ENCODE measurements around the gene TMEM86B.
"Not testable (repeated sequence)": the region's sequence is repeated elsewhere in the genome, so short reads cannot be mapped to it uniquely, and the experiment has no call there.

TMEM86B gene

GRCh38 chr19:55226273-55226672 lies 2.3 kb downstream of the TMEM86B start:
- intact Hi-C loops (cut with micrococcal nuclease) = no loop called here
- H3K27ac Mint-ChIP-seq = no peak overlapping the region

GRCh38 chr19:55225415-55225958 lies 3.1 kb downstream of the TMEM86B start:
- no peak overlapping the region for H3K27ac Mint-ChIP-seq
- peaks cover 85% of the 10 kb centered on the region for H3K36me3 Mint-ChIP-seq (ENCODE audit: low read depth)
- intact Hi-C loops (cut with micrococcal nuclease) = no loop called here
- no peaks in the 10 kb centered on the region for H3K27me3 Mint-ChIP-seq
- H3K9me3 Mint-ChIP-seq = peaks cover 10% of the 10 kb centered on the region
- H3K4me1 Mint-ChIP-seq (ENCODE audit: low read depth) = peaks cover 9% of the 10 kb centered on the region
- H3K4me3 Mint-ChIP-seq = no peak overlapping the region

More at GRCh38 chr19:55226273-55226672, 2.3 kb downstream of the TMEM86B start:
- H3K4me1 Mint-ChIP-seq (ENCODE audit: low read depth) = peaks cover 9% of the 10 kb centered on the region
- H3K27me3 Mint-ChIP-seq = no peaks in the 10 kb centered on the region
- peaks cover 85% of the 10 kb centered on the region for H3K36me3 Mint-ChIP-seq (ENCODE audit: low read depth)
- H3K4me3 Mint-ChIP-seq = no peak overlapping the region
- H3K9me3 Mint-ChIP-seq = peaks cover 2% of the 10 kb centered on the region

- Mint-ChIP-seq H3K4me1 (ENCODE audit: low read depth) (peaks cover 14% of the 10 kb centered on the region), H3K36me3 (ENCODE audit: low read depth) (peaks cover 84% of the 10 kb centered on the region), H3K9me3 (peaks cover 15% of the 10 kb centered on the region)
- H3K4me3 Mint-ChIP-seq; H3K27ac Mint-ChIP-seq; H3K27me3 Mint-ChIP-seq; intact Hi-C loops (cut with micrococcal nuclease): not testable (repeated sequence)
Measured at GRCh38 chr19:55224679-55225414, 3.7 kb downstream of the TMEM86B start.

- Mint-ChIP-seq H3K27ac (no peak overlapping the region), H3K4me1 (ENCODE audit: low read depth) (peaks cover 14% of the 10 kb centered on the region), H3K36me3 (ENCODE audit: low read depth) (peaks cover 77% of the 10 kb centered on the region), H3K9me3 (peaks cover 15% of the 10 kb centered on the region), H3K27me3 (no peaks in the 10 kb centered on the region), H3K4me3 (no peak overlapping the region)
- intact Hi-C loops (cut with micrococcal nuclease) = no loop called here
Measured at GRCh38 chr19:55224038-55224665, 4.4 kb downstream of the TMEM86B start.

- intact Hi-C loops (cut with micrococcal nuclease) = no loop called here
- H3K27me3 Mint-ChIP-seq = no peaks in the 10 kb centered on the region
Measured at GRCh38 chr19:55223291-55224037, 5.1 kb downstream of the TMEM86B start.

GRCh38 chr19:55220525-55220924 lies 8.0 kb downstream of the TMEM86B start:
- H3K4me1 Mint-ChIP-seq (ENCODE audit: low read depth) = peaks cover 23% of the 10 kb centered on the region
- intact Hi-C loops (cut with micrococcal nuclease) = no loop called here
- peaks cover 40% of the 10 kb centered on the region for H3K36me3 Mint-ChIP-seq (ENCODE audit: low read depth)
- no peak overlapping the region for H3K27ac Mint-ChIP-seq
- H3K9me3 Mint-ChIP-seq = peaks cover 15% of the 10 kb centered on the region
- peaks cover 3% of the 10 kb centered on the region for H3K27me3 Mint-ChIP-seq
- no peak overlapping the region for H3K4me3 Mint-ChIP-seq

More at GRCh38 chr19:55223291-55224037, 5.1 kb downstream of the TMEM86B start:
- Mint-ChIP-seq H3K4me1 (ENCODE audit: low read depth) (peaks cover 14% of the 10 kb centered on the region), H3K27ac (no peak overlapping the region), H3K4me3 (no peak overlapping the region), H3K9me3 (peaks cover 15% of the 10 kb centered on the region), H3K36me3 (ENCODE audit: low read depth) (peaks cover 70% of the 10 kb centered on the region)

- intact Hi-C loops (cut with micrococcal nuclease) = loop anchor here (1.0 kb wide), 1 partner anchor 43 kb away; the partner anchor contains the start of gene PPP6R1
- peaks cover 25% of the 10 kb centered on the region for H3K4me1 Mint-ChIP-seq (ENCODE audit: low read depth)
- peak overlapping the region; percentile 90 for H3K27ac Mint-ChIP-seq
- peaks cover 24% of the 10 kb centered on the region for H3K9me3 Mint-ChIP-seq
- peaks cover 16% of the 10 kb centered on the region for H3K27me3 Mint-ChIP-seq
- H3K36me3 Mint-ChIP-seq (ENCODE audit: low read depth) = peaks cover 16% of the 10 kb centered on the region
- H3K4me3 Mint-ChIP-seq = peak overlapping the region; percentile 83
Measured at GRCh38 chr19:55216461-55217198, 11.9 kb downstream of the TMEM86B start.

- no peaks in the 10 kb centered on the region for H3K36me3 Mint-ChIP-seq (ENCODE audit: low read depth)
- H3K4me3 Mint-ChIP-seq = no peak overlapping the region
- peaks cover 17% of the 10 kb centered on the region for H3K27me3 Mint-ChIP-seq
- H3K9me3 Mint-ChIP-seq = peaks cover 9% of the 10 kb centered on the region
- intact Hi-C loops (cut with micrococcal nuclease) = no loop called here
- no peak overlapping the region for H3K27ac Mint-ChIP-seq
- peaks cover 32% of the 10 kb centered on the region for H3K4me1 Mint-ChIP-seq (ENCODE audit: low read depth)
Measured at GRCh38 chr19:55213547-55213946, 15.0 kb downstream of the TMEM86B start.

GRCh38 chr19:55212447-55212846 lies 16.1 kb downstream of the TMEM86B start:
- Mint-ChIP-seq H3K27ac (no peak overlapping the region), H3K36me3 (ENCODE audit: low read depth) (no peaks in the 10 kb centered on the region), H3K9me3 (peaks cover 9% of the 10 kb centered on the region), H3K27me3 (peaks cover 17% of the 10 kb centered on the region), H3K4me1 (ENCODE audit: low read depth) (peaks cover 33% of the 10 kb centered on the region), H3K4me3 (no peak overlapping the region)
- intact Hi-C loops (cut with micrococcal nuclease) = no loop called here

GRCh38 chr19:55209693-55210472 lies 18.7 kb downstream of the TMEM86B start:
- intact Hi-C loops (cut with micrococcal nuclease) = no loop called here
- Mint-ChIP-seq H3K27ac (peak overlapping the region; percentile 0), H3K36me3 (ENCODE audit: low read depth) (no peaks in the 10 kb centered on the region), H3K4me1 (ENCODE audit: low read depth) (peaks cover 24% of the 10 kb centered on the region), H3K9me3 (peaks cover 9% of the 10 kb centered on the region), H3K27me3 (peaks cover 21% of the 10 kb centered on the region), H3K4me3 (no peak overlapping the region)

GRCh38 chr19:55208880-55209692 lies 19.5 kb downstream of the TMEM86B start, which contains the start of gene PTPRH:
TSS of gene PTPRH (minus strand) at chr19:55209501. CDS start at chr19:55209433, 68 bp downstream.
- H3K4me1 Mint-ChIP-seq (ENCODE audit: low read depth) = peaks cover 24% of the 10 kb centered on the region
- H3K27ac Mint-ChIP-seq = peak within 1 kb of the TSS; percentile 0
- peaks cover 9% of the 10 kb centered on the region for H3K9me3 Mint-ChIP-seq
- no peak within 1 kb of the TSS for H3K4me3 Mint-ChIP-seq
- peaks cover 27% of the 10 kb centered on the region for H3K27me3 Mint-ChIP-seq
- intact Hi-C loops (cut with micrococcal nuclease) = no loop called here
- no peaks in the 10 kb centered on the region for H3K36me3 Mint-ChIP-seq (ENCODE audit: low read depth)

Data from dendritic cell treated with granulocyte-macrophage colony-stimulating factor and Interleukin-4, amounts not matched to agents 40 ng/mL and 50 ng/mL, for 4 days (primary cell).